IMR-90 (cell line): Measurements from ENCODE around the gene BRINP1. TPM values are rescaled to one million over a fixed set of nuclear protein-coding genes. Genes with fewer than 3 reads are reported as not detected.

Experiments used
- ATAC-seq: fragments of 200-7000 bp; cut with Tn5 transposase; 2 replicates; pipeline ENCODE4 v1.9.1; 2020; ENCODE audit warnings: low read depth, mild to moderate bottlenecking, moderate library complexity
- BruUV-seq: library from RNA; stranded (reverse); fragments of 400-500 nt; replicated peaks from 2 replicates; lab custom pipeline; 2021; lab: Mats Ljungman, UMichigan
- CTCF ChIA-PET: fragments of 300-600 bp; formaldehyde crosslinking; extraction: SDS; loops from one replicate; lab custom pipeline; 2021; ENCODE audit warnings: antibody characterized with exemption; lab: Yijun Ruan, JAX
- POLR2A ChIA-PET: fragments of 300-600 bp; sonication (Branson Sonifier 250); formaldehyde crosslinking; loops from one replicate; lab custom pipeline; 2022; ENCODE audit warnings: antibody characterized with exemption; ENCODE audit not compliant: unreplicated experiment; lab: Charles Lee
- DNase-seq: peaks from one replicate; pipeline ENCODE4 v3.0.0; 2013
- H2AFZ ChIP-seq: replicated peaks from 2 replicates; pipeline ENCODE3; 2013; ENCODE audit warnings: low read length, mild to moderate bottlenecking; ENCODE audit not compliant: poor library complexity
- H2AK5ac ChIP-seq: 2 replicates; pipeline ENCODE4 v1.6.1; 2013; ENCODE audit warnings: low read depth, low read length, inconsistent platforms
- H2AK9ac ChIP-seq: replicated peaks from 2 replicates; pipeline ENCODE3; 2013; ENCODE audit warnings: mild to moderate bottlenecking, low read depth, low read length, moderate library complexity; ENCODE audit not compliant: poor library complexity
- H2BK120ac ChIP-seq: 2 replicates; pipeline ENCODE4 v1.6.1; 2013; ENCODE audit warnings: low read depth, low read length, inconsistent platforms
- H2BK15ac ChIP-seq: 3 replicates; pipeline ENCODE4 v1.6.1; 2013; ENCODE audit warnings: low read depth, low read length, inconsistent platforms
- H2BK20ac ChIP-seq: 2 replicates; pipeline ENCODE4 v1.6.1; 2013; ENCODE audit warnings: low read depth, mild to moderate bottlenecking, inconsistent platforms, low read length, moderate library complexity
- H2BK5ac ChIP-seq: 2 replicates; pipeline ENCODE4 v1.6.1; 2013; ENCODE audit warnings: mild to moderate bottlenecking, low read depth, low read length, inconsistent platforms; ENCODE audit not compliant: poor library complexity, severe bottlenecking
- H3K14ac ChIP-seq: replicated peaks from 2 replicates; pipeline ENCODE4 v1.6.1; 2013; ENCODE audit warnings: low read depth, low read length, inconsistent platforms
- H3K18ac ChIP-seq: 2 replicates; pipeline ENCODE4 v1.6.1; 2013; ENCODE audit warnings: low read depth, low read length, control low read depth
- H3K23ac ChIP-seq: 2 replicates; pipeline ENCODE4 v1.6.1; 2013; ENCODE audit warnings: low read depth, low read length, inconsistent platforms
- H3K27ac ChIP-seq: 2 replicates; pipeline ENCODE4 v1.5.1; 2013; ENCODE audit warnings: mild to moderate bottlenecking, control low read depth, low read length; ENCODE audit not compliant: insufficient read depth
- H3K27me3 ChIP-seq: 2 replicates; pipeline ENCODE4 v1.6.1; 2013; ENCODE audit warnings: low read length; ENCODE audit not compliant: control insufficient read depth, insufficient read depth
- H3K36me3 ChIP-seq: 2 replicates; pipeline ENCODE4 v1.6.1; 2013; ENCODE audit warnings: low read length, mixed read lengths; ENCODE audit not compliant: control insufficient read depth, insufficient read depth
- H3K4ac ChIP-seq: 2 replicates; pipeline ENCODE4 v1.6.1; 2013; ENCODE audit warnings: low read depth, low read length, inconsistent platforms
- H3K4me1 ChIP-seq: 2 replicates; pipeline ENCODE4 v1.6.1; 2013; ENCODE audit warnings: low read length, mixed read lengths; ENCODE audit not compliant: control insufficient read depth, insufficient read depth
- H3K4me2 ChIP-seq: 2 replicates; pipeline ENCODE4 v1.6.1; 2013; ENCODE audit warnings: low read depth, mild to moderate bottlenecking, control low read depth, low read length, moderate library complexity
- H3K4me3 ChIP-seq: 2 replicates; pipeline ENCODE4 v1.5.1; 2013; ENCODE audit warnings: low read depth, mild to moderate bottlenecking, control low read depth, low read length, moderate library complexity; ENCODE audit not compliant: insufficient read depth
- H3K56ac ChIP-seq: 2 replicates; pipeline ENCODE4 v1.6.1; 2013; ENCODE audit warnings: low read length, inconsistent platforms; ENCODE audit not compliant: insufficient read depth; ENCODE audit errors: extremely low read depth
- H3K79me1 ChIP-seq, 2 experiments: 2 replicates each; pipeline ENCODE4 v1.6.1; 2013; ENCODE audit warnings: low read length in 2 of 2, inconsistent platforms in 1 of 2, low read depth in 1 of 2
- H3K9ac ChIP-seq: 2 replicates; pipeline ENCODE4 v1.6.1; 2013; ENCODE audit warnings: low read depth, low read length, control low read depth
- H3K9me1 ChIP-seq: 2 replicates; pipeline ENCODE4 v1.6.1; 2013; ENCODE audit warnings: low read length, inconsistent platforms; ENCODE audit not compliant: insufficient read depth
- H3K9me3 ChIP-seq: 2 replicates; pipeline ENCODE4 v1.6.1; 2013; ENCODE audit warnings: low read length; ENCODE audit not compliant: control insufficient read depth, insufficient read depth
- H4K20me1 ChIP-seq: 2 replicates; pipeline ENCODE4 v1.6.1; 2013; ENCODE audit warnings: low read length, inconsistent platforms; ENCODE audit not compliant: insufficient read depth
- H4K5ac ChIP-seq: 2 replicates; pipeline ENCODE4 v1.6.1; 2013; ENCODE audit warnings: mild to moderate bottlenecking, low read depth, low read length, control low read depth
- H4K8ac ChIP-seq, 2 experiments: 2 replicates each; pipeline ENCODE4 v1.6.1; 2013; ENCODE audit warnings: low read depth in 2 of 2, low read length in 2 of 2, control low read depth in 1 of 2, inconsistent platforms in 1 of 2
- H4K91ac ChIP-seq: 2 replicates; pipeline ENCODE4 v1.6.1; 2013; ENCODE audit warnings: low read depth, low read length, inconsistent platforms; ENCODE audit not compliant: insufficient read depth
- CEBPB ChIP-seq: IDR thresholded peaks from 2 replicates; pipeline ENCODE4 v1.6.1; 2012; ENCODE audit warnings: low read depth, low read length, improper control_type of control experiment
- CHD1 ChIP-seq: IDR thresholded peaks from 2 replicates; pipeline ENCODE4 v1.6.1; 2012; ENCODE audit warnings: low read depth, low read length, improper control_type of control experiment
- MXI1 ChIP-seq: IDR thresholded peaks from 2 replicates; pipeline ENCODE4 v1.6.1; 2012; ENCODE audit warnings: low read depth, mild to moderate bottlenecking, low read length, moderate library complexity, borderline replicate concordance
- POLR2A ChIP-seq: IDR thresholded peaks from 2 replicates; pipeline ENCODE4 v1.6.1; 2012; ENCODE audit warnings: mild to moderate bottlenecking, low read depth, low read length
- RCOR1 ChIP-seq: IDR thresholded peaks from 2 replicates; pipeline ENCODE4 v1.6.1; 2012; ENCODE audit warnings: mild to moderate bottlenecking, low read length, improper control_type of control experiment; ENCODE audit not compliant: insufficient replicate concordance
- RFX5 ChIP-seq: IDR thresholded peaks from 2 replicates; pipeline ENCODE4 v1.8.0; 2012; ENCODE audit warnings: low read depth, mild to moderate bottlenecking, low read length, moderate library complexity
- SMC3 ChIP-seq: fragments of 150-350 bp; IDR thresholded peaks from 2 replicates; pipeline ENCODE4 v1.6.1; 2016; ENCODE audit warnings: low read depth, mild to moderate bottlenecking, antibody characterized with exemption, low read length, moderate library complexity
- WGBS, 2 experiments: methylation state at CpG; one replicate each; pipeline versions ENCODE4 v1.1.5 to v1.1.7; 2013; ENCODE audit warnings: missing lambda C conversion rate in 2 of 2; ENCODE audit not compliant: insufficient read length in 1 of 2; ENCODE audit errors: extremely low coverage in 2 of 2; 5-methylcytosine and 5-hydroxymethylcytosine counted together
- dilution Hi-C: fragments of 300-500 bp; cut with HindIII; formaldehyde crosslinking; loops from one replicate; pipeline ENCODE4 v1.14.3; 2018; ENCODE audit warnings: low sequenced_read_pairs; ENCODE audit not compliant: unreplicated experiment
- in situ Hi-C: fragments of 300-500 bp; cut with MboI; formaldehyde crosslinking; loops from 3 replicates; pipeline ENCODE4 v1.14.3; 2019; ENCODE audit warnings: low sequenced_read_pairs, inconsistent platforms, mixed read lengths
- intact Hi-C: fragments of 100-400 bp; cut with micrococcal nuclease; formaldehyde crosslinking; loops from 2 replicates; pipeline ENCODE4 v1.10.0; 2022
- polyA plus RNA-seq, 3 experiments: library from polyadenylated mRNA; depleted of rRNA; stranded (reverse); fragments of >200 nt; gene quantifications; 2 replicates each; pipeline ENCODE4 v1.2.3, GENCODE V29; 2012; ENCODE audit warnings: low replicate concordance in 1 of 3
- total RNA-seq: library from RNA; depleted of rRNA; stranded (reverse); fragments of >200 nt; gene quantifications from 2 replicates; pipeline ENCODE4 v1.2.3, GENCODE V29; 2012
- TF ChIP-seq, protein P1 (sequence below): conservative IDR thresholded peaks from 2 replicates; pipeline ENCODE4 v1.5.1; 2012; ENCODE audit warnings: mild to moderate bottlenecking, low read depth, low read length, improper control_type of control experiment
- TF ChIP-seq, protein P2 (sequence below): fragments of 150-350 bp; IDR thresholded peaks from 2 replicates; pipeline ENCODE4 v1.6.1; 2016; ENCODE audit warnings: low read depth, mild to moderate bottlenecking, low read length, moderate library complexity, borderline replicate concordance

BRINP1 gene
- total and polyA plus RNA-seq, 2 of the 4 experiments (the other 2 are of a cell fraction), result under 0.01 TPM; not detected in 1

DNA sequence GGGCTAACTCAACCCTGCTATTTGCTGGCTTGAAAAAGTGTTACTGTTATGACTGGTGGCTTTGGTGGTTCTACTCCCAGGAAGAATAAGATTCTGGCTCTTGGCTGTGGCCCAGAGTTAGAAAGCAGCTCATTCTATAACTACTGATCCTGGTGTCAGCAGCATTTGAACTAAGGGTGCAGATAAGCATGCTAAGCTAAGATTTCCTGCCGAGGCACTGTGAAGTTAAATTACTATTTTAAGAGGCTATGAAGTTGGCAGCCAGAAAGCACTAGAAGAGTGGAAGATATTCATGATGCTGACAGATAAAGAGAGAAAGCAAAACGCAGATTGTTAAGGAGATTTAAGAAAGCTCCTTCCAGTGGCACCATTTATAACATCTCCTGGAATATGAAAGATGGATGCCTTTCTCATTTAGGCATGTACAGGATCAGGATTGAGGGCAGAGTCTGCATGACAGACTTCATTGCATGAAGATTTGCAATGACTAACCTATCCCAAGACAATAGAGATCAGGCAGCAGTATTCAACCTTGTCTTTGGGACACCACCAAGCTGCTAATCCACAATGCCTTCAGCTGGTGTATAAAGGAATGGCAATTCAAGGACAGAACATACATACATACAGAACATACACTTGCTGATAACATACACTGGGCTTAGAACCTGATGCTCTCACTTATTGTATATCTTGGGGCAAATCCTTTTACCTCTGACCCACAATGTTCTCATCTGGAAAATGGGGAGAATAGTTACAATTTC is 11.7 kb downstream of the BRINP1 start:
- H4K91ac ChIP-seq, result no peak overlapping the region
- no peak overlapping the region for H2BK20ac ChIP-seq
- no peaks in the 10 kb centered on the region for H3K36me3 ChIP-seq
- no peak overlapping the region for H3K27ac ChIP-seq
- no peaks in the 10 kb centered on the region for H3K27me3 ChIP-seq
- ATAC-seq, result no peak
- H3K9me1 ChIP-seq, result no peaks in the 10 kb centered on the region
- H3K4me2 ChIP-seq, result no peak overlapping the region
- in situ Hi-C loops, result no loop called here
- intact Hi-C loops, result no loop called here
- 0 out of 2 replicates have a peak, but pooled peaks cover 2% of the 10 kb centered on the region for H3K9me3 ChIP-seq
- H2BK120ac ChIP-seq, result no peak overlapping the region
- ChIA-PET CTCF (no interaction called here), POLR2A (no interaction called here)
- no peaks in the 10 kb centered on the region for H3K79me1 ChIP-seq
- no peak for DNase-seq
- no peak overlapping the region for H3K23ac ChIP-seq
- H2BK5ac ChIP-seq, result no peak overlapping the region
- H3K4ac ChIP-seq, result no peak overlapping the region
- 17% methylated on average over 1 of the region's 2 CpGs; no CpG with 5 or more reads in 1 of the 2 experiments for WGBS, 2 experiments
- H3K14ac ChIP-seq, result no peak overlapping the region
- no peak overlapping the region for H2AFZ ChIP-seq
- H3K9ac ChIP-seq, result no peak overlapping the region
- H4K8ac ChIP-seq, result no peak overlapping the region
- H3K56ac ChIP-seq, result no peak overlapping the region
- TF ChIP-seq RFX5 (no peak), CEBPB (no peak), MXI1 (no peak), POLR2A (no peak), SMC3 (no peak), RCOR1 (no peak), CHD1 (no peak)
- TF ChIP-seq, protein P1, sequence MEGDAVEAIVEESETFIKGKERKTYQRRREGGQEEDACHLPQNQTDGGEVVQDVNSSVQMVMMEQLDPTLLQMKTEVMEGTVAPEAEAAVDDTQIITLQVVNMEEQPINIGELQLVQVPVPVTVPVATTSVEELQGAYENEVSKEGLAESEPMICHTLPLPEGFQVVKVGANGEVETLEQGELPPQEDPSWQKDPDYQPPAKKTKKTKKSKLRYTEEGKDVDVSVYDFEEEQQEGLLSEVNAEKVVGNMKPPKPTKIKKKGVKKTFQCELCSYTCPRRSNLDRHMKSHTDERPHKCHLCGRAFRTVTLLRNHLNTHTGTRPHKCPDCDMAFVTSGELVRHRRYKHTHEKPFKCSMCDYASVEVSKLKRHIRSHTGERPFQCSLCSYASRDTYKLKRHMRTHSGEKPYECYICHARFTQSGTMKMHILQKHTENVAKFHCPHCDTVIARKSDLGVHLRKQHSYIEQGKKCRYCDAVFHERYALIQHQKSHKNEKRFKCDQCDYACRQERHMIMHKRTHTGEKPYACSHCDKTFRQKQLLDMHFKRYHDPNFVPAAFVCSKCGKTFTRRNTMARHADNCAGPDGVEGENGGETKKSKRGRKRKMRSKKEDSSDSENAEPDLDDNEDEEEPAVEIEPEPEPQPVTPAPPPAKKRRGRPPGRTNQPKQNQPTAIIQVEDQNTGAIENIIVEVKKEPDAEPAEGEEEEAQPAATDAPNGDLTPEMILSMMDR, result no peak
- TF ChIP-seq, protein P2, sequence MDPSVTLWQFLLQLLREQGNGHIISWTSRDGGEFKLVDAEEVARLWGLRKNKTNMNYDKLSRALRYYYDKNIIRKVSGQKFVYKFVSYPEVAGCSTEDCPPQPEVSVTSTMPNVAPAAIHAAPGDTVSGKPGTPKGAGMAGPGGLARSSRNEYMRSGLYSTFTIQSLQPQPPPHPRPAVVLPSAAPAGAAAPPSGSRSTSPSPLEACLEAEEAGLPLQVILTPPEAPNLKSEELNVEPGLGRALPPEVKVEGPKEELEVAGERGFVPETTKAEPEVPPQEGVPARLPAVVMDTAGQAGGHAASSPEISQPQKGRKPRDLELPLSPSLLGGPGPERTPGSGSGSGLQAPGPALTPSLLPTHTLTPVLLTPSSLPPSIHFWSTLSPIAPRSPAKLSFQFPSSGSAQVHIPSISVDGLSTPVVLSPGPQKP, result no peak
- H3K4me1 ChIP-seq, result no peaks in the 10 kb centered on the region
- H2AK9ac ChIP-seq, result no peak overlapping the region
- no peak overlapping the region for H3K18ac ChIP-seq
- H4K20me1 ChIP-seq, result no peaks in the 10 kb centered on the region
- no peak overlapping the region for H4K5ac ChIP-seq
- BruUV-seq, result no TSS peak
- dilution Hi-C loops, result no loop called here
- H2BK15ac ChIP-seq, result no peak overlapping the region
- H2AK5ac ChIP-seq, result no peak overlapping the region
- no peak overlapping the region for H3K4me3 ChIP-seq
